Measurements from ENCODE around the gene PSMD6. TPM values are rescaled to one million over a fixed set of nuclear protein-coding genes. Genes with fewer than 3 reads are reported as not detected.

The PSMD6 gene
- total and polyA plus RNA-seq, 10 of the 15 experiments (the other 5 are each of a cell fraction or from before 2014, with no cell fraction given), result 68.7 to 199 (median 106) TPM

DNA sequence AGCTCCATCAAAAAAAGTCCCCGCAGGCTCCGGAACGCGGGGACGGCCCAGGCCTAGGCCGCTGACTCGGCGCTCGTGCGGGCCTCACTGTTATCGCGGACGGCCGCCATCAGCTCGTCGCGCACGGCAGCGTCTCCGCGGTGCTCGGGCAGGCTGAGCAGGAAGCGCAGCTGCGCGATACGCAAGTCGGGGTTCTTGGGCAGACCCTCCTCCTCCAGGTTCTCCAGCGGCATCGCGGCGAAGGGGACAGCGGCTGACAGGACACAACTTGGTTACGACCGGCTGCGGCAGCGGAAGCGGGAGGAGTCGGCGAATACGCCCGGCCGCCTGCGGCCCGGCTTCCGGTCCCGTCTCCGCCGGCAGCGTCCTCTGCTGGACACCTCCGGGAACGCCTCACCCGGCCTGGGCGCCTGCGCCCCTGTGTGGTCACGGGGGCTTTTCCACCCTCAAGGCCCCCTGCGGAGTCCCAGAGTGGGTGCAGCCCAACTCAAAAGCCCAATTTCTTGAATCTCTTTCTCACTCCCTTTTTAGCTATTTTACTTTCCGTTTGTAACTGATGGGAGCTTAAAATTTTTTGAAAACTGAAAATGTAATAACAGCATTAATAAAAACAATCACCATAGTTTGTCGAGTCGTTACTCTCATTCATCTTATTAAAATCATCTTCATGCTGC, at the start of gene PSMD6 (continued):
- TF ChIP-seq IKZF2 (IDR thresholded peaks at IDR 0.05) (0 out of 4 replicates have a peak, but pooled peaks of 1 of the 2 experiments have one; percentile 25), WRNIP1 (IDR thresholded peaks at IDR 0.05; ENCODE audit: borderline replicate concordance, low read depth, low read length) (no peak), NR2C1 (IDR thresholded peaks at IDR 0.05) (no peak), RBBP5 (conservative IDR thresholded peaks at IDR 0.05) (peak; percentile 56; the same call in 1 of the 2 replicates), BRCA1 (IDR thresholded peaks at IDR 0.05; ENCODE audit: low read depth, low read length) (no peak), POU2F2 (IDR thresholded peaks at IDR 0.05; ENCODE audit: borderline replicate concordance, low read depth, low read length) (peak; percentile 71; the same call in 2 of the 3 replicates), FOXK2 (IDR thresholded peaks at IDR 0.05) (no peak; the same call in 1 of the 2 replicates), SMARCA5 (IDR thresholded peaks at IDR 0.05) (peak; percentile 94), HDAC6 (IDR thresholded peaks at IDR 0.05; ENCODE audit: unreplicated experiment) (no peak), SIN3A (IDR thresholded peaks at IDR 0.05; ENCODE audit: low read depth, low read length) (peak; percentile 82), PAX5 (IDR thresholded peaks at IDR 0.05; ENCODE audit: borderline replicate concordance, low read depth, low read length) (0 out of 2 replicates have a peak, but pooled peaks have one; percentile 22), TARDBP (IDR thresholded peaks at IDR 0.05; ENCODE audit: borderline replicate concordance) (no peak), CBFB (IDR thresholded peaks at IDR 0.05; ENCODE audit: low read depth) (0 out of 2 replicates have a peak, but pooled peaks have one; percentile 17), BACH1 (IDR thresholded peaks at IDR 0.05; ENCODE audit: borderline replicate concordance) (0 out of 2 replicates have a peak, but pooled peaks have one; percentile 41), NRF1 (conservative IDR thresholded peaks at IDR 0.05; ENCODE audit: low read depth, low read length) (peak; percentile 35; the same call in 1 of the 2 replicates), CREB1 (IDR thresholded peaks at IDR 0.05; ENCODE audit: low read depth) (peak; percentile 74), MYC (IDR thresholded peaks at IDR 0.05; ENCODE audit: insufficient read depth, insufficient read length, insufficient replicate concordance, low read length, severe bottlenecking) (no peak), SUZ12 (IDR thresholded peaks at IDR 0.05; ENCODE audit: unreplicated experiment) (no peak), NR2C2 (IDR thresholded peaks at IDR 0.05; ENCODE audit: borderline replicate concordance, control insufficient read depth, insufficient read length, low read depth) (no peak), MYB (IDR thresholded peaks at IDR 0.05; ENCODE audit: borderline replicate concordance, low read depth, low read length) (no peak), TAF1 (IDR thresholded peaks at IDR 0.05; ENCODE audit: borderline replicate concordance, low read depth, low read length) (peak; percentile 87), PAX8 (IDR thresholded peaks at IDR 0.05) (no peak)
- TF ChIP-seq, protein P1, sequence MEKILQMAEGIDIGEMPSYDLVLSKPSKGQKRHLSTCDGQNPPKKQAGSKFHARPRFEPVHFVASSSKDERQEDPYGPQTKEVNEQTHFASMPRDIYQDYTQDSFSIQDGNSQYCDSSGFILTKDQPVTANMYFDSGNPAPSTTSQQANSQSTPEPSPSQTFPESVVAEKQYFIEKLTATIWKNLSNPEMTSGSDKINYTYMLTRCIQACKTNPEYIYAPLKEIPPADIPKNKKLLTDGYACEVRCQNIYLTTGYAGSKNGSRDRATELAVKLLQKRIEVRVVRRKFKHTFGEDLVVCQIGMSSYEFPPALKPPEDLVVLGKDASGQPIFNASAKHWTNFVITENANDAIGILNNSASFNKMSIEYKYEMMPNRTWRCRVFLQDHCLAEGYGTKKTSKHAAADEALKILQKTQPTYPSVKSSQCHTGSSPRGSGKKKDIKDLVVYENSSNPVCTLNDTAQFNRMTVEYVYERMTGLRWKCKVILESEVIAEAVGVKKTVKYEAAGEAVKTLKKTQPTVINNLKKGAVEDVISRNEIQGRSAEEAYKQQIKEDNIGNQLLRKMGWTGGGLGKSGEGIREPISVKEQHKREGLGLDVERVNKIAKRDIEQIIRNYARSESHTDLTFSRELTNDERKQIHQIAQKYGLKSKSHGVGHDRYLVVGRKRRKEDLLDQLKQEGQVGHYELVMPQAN (conservative IDR thresholded peaks at IDR 0.05), result peak; percentile 87
- TF ChIP-seq, protein P2, sequence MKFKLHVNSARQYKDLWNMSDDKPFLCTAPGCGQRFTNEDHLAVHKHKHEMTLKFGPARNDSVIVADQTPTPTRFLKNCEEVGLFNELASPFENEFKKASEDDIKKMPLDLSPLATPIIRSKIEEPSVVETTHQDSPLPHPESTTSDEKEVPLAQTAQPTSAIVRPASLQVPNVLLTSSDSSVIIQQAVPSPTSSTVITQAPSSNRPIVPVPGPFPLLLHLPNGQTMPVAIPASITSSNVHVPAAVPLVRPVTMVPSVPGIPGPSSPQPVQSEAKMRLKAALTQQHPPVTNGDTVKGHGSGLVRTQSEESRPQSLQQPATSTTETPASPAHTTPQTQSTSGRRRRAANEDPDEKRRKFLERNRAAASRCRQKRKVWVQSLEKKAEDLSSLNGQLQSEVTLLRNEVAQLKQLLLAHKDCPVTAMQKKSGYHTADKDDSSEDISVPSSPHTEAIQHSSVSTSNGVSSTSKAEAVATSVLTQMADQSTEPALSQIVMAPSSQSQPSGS (IDR thresholded peaks at IDR 0.05; ENCODE audit: low read length), result no peak
- TF ChIP-seq, protein P3, sequence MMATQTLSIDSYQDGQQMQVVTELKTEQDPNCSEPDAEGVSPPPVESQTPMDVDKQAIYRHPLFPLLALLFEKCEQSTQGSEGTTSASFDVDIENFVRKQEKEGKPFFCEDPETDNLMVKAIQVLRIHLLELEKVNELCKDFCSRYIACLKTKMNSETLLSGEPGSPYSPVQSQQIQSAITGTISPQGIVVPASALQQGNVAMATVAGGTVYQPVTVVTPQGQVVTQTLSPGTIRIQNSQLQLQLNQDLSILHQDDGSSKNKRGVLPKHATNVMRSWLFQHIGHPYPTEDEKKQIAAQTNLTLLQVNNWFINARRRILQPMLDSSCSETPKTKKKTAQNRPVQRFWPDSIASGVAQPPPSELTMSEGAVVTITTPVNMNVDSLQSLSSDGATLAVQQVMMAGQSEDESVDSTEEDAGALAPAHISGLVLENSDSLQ (IDR thresholded peaks at IDR 0.05), result peak; percentile 28; the same call in 1 of the 2 replicates
